Stimulated activated CD4-positive, alpha-beta T cell treated with anti-CD3 and anti-CD28 coated beads, TNF-alpha, amount 100 ng/mL, for 48 hours (primary cell): ENCODE data around the gene HOATZ.

ENCODE experiments used
- DNase-seq, 3 donors: peaks; one replicate each; pipeline ENCODE4 v3.0.0-alpha.2; 2020; ENCODE audit warnings: low read depth in 3 of 3

HOATZ gene

DNA sequence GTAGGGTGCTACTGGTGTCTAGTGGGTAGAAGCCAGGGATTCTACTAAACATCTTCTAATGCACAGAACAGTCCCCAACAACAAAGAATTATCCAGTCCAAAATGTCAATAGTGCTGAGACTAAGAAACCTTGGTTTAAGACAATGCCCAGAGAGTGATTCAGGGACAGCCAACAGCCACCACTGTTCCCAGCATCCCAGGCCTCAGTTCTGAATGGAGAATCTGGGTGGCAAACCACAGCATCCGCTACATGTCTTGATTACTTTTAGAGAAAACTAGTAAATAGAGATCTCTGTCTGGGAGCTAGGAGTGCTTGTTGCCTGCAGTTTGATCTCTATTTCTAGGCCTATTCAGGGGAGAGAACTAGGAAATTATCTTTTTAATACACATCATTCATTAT, 66.8 kb downstream of the HOATZ start:
- no peak for DNase-seq

DNA sequence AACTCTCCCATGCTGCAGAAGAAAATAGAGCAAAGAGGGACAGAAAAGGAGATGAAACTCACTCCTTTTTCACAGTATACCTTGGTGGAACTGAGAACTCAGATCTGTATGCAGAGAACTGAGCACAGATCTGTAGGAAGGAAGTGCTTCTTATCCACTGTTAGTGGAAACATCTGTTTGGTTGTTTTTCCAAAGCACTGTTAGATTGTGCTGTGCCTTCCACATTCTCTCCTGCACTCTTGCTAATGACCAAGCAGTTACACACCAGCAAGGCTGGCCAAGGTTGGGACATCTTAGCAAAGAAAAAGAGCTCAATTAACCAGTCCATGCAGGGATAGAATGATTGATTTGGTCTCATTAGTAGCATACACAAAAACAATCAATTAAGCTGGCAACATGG, 67.6 kb downstream of the HOATZ start:
- no peak for DNase-seq

DNA sequence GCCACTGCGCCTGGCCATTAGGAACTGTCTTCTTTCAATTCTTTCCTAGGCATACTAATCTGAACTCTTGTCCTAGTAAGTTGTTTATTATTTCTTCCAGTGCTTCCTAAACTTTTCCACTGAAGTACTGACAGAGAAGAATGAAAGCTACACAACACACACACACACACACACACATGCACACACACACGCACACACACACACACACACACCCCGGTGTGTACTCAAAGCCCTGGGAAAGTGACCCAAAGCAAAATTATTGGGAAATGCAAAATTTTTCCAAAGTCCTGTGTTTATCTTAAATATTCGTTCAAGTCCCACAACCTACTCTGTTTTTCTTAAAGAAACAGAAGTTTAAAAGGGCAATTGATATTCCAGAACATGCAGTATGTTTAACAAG, 68.3 kb downstream of the HOATZ start:
- DNase-seq = no peak

DNA sequence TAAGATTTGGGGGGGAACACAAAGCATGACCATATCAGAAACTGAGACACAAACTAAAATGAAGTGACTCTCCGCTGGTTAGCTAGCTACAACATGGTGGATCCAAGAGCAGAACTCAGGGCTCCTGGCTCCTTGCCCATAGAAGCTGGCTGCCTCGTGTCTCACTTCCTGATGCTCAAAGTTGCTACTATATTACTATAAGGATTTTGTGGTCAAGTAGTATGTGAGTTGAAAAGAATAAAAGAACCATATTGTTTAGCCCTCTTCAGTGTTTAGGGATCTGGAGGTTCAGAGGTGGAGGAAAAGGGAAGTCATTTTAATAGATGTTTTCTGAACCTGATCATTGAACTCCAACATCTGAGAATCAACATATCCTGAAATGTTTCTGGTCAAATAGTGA, 70.8 kb downstream of the HOATZ start:
- DNase-seq = no peak

DNA sequence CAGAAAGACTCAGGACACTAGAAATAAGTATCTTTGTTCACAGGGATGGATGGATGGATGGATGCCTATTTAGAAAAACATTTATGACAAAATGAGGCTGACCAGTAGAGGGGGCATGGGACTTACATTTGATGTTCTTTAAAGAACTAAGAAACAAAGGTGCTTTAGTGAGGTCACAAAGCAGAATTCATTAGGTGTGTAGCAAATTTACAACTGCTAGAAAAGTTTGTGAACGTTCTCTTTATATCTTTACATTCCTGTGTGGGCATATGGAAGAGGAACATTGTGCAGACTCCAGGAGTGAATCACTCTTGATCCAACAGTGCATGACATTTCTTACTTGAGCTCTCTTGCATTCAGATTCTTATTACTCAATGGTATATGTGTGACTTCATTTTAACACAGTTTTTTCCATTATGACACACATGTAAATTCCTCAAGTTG, 71.8 kb downstream of the HOATZ start:
- no peak for DNase-seq
